NCI-H187 treated with DMSO at 0.1 percent for 48 hours (cell line): ENCODE results near the gene SRR.

Source experiments
- DNase-seq: peaks from one replicate; lab custom pipeline; 2025; lab: John Stamatoyannopoulos, UW

The SRR gene

DNA sequence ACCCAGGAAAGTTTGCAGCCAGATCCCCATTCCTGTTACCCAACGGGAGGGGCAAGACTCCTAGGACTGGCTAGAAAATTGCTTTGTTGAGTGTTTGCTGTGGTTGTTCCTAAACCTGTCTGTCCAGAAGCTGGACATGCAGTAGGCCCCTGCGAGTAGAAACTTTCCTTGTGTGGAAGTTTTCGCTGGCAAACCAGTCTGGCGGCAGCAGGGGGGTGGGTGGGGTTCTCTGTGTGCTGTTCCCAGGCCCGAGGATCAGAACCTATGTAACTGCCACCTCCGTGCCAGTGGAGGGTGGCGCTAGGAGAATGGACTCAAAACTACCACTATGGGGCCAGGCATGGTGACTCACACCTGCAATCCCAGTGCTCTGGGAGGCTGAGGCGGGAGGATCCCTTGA lies 42.7 kb downstream of the SRR start:
- no peak for DNase-seq

DNA sequence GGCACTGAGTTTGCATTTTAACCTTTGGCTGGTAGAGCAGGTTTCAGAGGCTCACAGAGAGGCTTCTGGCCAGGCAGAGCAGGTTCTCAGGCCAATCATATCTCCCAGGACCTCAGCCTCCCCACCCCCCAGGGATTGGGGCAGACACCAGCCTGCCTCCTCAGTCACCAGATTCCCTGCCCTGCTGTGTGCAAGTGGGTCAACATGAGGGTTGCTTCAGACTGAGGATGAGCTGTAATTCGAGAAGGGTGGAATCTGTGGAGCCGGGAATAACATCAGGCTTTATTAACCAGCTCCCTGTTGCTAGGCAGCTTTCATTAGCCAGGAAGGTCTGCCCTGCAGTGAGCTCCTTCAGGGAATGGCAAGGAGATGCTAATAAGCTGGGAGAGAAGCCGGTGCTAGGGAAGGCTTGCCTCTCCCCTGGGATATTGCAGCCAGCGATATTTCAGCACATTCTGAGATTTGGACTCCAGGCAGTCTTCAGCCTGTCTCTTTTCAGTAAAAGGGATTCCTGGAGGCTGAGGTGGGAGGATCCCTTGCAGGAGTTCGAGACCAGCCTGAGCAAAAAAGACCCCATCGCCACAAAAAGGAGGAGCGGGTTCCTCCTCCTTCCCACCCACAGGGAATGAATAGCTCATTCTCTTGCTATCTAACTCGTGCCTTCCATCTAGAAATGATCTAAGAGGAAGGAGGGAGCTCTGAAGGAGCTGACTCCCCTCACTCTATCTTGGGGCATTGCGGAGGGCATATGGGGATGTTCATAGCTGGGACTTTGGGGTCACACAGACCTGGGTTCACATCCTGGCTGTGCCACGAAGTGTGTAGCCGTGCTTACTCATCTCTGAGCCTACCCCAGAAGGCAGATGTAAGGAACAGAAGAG lies 44.3 kb downstream of the SRR start:
- DNase-seq, result peak; percentile 79

DNA sequence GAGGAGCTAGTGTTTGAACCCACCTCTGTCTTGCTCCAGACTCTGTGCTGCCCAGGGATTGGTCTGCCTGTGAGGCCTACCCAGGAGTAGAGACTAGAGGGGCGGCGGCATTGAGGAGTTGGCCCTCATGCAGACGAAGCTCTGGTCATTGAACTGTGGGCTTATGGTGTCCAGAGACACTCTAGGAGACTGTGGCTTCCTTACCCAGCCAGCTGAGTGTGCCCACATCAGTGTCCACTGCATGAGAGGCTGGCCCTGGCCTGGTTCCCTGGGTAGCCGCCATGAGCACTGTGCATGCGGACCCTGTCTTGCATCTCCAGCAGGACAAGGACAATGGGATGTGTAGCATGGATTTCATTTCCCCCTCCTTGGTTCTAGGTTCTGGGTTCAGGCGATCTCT lies 47.5 kb downstream of the SRR start:
- DNase-seq, result no peak

DNA sequence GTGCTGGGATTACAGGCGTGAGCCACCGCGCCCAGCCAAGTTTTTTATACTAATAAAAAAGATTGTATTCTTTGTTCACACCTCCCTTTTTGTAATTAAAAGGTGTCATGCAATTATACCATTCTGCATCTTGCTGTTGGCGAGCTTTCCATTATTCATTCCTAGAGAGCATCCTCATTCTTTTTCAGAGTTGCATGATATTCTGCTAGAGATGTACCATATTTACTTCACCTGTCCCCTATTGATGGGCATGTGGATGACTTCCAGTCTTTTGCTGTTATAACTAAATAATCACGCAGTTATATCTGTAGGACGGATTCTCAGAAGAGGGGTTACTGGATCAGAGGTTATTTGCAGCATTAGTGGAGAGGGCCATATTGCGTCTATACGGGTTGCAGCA lies 50.6 kb downstream of the SRR start:
- DNase-seq, result no peak

DNA sequence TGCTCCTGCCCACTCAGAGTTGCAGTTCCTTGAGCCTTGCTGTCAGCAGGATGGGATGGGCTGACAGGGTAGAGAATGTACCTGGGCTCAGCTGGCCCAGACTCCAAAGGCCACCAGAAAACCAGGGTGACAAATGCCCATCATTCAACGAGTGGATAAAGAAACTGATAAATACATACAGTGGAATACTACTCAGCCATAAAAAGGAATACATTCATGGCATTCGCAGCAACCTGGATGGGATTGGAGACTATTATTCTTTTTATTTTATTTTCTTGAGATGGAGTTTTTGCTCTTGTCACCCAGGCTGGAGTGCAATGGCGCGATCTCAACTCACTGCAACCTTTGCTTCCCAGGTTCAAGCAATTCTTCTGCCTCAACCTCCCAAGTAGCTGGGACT lies 53.5 kb downstream of the SRR start:
- no peak for DNase-seq

DNA sequence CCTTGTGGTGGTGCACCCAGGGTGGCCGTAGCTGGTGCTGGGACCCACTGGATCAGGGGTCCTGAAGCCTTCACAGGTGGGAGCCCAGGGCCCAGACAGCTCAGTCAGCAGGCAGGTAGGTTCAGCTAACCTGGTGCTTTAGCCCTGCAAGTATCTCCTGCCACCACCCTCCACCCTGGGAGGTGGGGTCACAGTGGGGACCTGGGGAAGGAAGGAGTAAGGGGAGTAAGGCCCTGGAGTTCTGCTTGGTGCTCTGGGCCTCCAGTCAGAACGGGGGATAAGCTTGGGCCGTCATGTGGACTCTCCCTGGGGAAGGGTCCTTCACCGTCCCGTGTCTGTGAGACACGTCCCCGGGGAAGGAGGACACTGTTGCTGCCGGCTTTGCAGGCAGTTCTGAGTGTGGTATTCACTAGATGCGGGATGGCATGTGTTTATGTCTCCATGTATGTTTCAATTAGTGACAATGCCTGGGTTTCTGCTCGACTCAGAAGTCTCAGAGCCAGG lies 54.2 kb downstream of the SRR start:
- no peak for DNase-seq

DNA sequence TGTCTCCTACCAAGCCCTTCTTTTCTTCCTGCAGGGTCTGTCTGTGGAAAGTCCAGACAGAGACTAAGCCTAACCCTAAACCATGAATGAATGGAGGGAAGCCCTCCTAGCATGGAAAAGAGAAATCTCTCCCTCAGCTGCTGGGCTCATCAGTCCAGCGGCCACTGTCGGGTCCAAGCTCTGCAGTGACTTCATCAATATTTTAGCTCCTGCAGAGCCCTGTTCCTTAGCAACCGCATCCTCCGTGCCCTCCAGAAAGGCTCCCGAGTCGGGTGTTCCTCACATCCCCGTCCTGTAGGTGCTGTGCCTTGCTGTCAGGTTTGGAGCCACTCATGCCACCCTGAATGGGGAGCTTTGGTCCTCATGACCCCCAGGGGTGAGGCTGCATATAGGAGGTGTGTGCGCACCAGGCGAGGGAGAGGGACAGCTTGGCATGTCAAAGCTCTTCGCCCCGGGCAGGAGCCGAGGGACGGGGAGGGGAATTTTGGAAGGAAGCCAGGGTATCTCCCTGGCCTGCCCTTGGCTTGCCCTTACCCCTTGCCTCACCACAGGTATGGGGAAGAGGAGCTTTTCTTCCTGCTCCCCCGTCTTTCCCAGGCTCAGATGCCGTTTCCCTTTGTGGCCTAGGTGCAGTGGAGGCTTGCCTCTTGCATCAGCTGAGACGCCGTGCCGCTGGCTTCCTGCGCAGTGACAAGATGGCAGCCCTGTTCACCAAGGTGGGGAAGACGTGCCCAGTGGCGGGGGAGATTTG lies 57.4 kb downstream of the SRR start:
- no peak for DNase-seq

DNA sequence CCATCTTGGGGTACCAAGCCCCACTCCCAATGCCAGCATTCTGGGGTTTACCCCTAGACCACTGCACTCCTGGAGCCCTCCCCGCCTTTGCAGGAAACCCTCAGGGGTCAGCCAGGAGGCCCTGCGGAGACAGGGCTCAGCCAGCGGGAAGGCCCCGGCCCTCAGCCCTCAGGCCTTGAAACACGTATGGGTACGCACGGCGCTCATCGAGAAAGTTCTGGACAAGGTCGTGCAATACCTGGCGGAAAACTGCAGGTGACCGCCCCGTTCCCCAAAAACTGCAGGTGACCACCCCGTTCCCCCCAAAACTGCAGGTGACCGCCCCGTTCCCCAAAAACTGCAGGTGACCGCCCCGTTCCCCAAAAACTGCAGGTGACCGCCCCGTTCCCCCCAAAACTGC lies 58.3 kb downstream of the SRR start:
- DNase-seq, result no peak

DNA sequence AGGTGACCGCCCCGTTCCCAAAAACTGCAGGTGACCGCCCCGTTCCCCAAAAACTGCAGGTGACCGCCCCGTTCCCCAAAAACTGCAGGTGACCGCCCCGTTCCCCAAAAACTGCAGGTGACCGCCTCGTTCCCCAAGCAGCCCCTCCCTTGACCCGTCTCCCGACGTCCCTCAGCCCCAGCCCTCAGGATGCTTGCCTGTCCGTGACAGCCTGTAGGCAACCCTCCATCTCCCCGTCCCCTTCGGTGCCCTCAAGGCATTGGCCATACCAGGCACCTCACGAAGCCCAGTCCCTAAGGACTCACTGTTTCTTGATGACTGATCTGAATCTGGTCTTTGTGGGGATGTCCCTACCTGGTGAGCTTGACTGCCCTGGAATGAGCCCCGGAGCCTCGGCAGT lies 58.7 kb downstream of the SRR start:
- no peak for DNase-seq

DNA sequence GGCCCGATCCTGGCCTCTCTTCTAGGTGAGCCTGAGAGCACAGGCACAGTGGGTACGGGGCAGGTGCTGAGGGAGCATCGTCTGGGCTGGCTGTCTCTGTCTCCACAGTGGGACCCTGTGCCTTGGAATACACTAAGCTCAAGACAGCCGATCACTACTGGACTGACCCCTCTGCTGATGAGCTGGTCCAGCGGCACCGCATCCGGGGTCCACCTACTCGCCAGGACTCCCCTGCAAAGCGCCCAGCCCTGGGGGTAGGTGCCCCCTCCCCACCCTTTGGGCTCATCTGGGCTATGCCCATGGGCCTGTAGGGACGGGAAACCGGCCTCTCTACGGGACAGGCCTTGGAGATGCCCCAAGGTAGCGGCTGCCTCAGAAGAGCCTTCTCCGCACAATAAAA lies 59.1 kb downstream of the SRR start:
- DNase-seq, result no peak

DNA sequence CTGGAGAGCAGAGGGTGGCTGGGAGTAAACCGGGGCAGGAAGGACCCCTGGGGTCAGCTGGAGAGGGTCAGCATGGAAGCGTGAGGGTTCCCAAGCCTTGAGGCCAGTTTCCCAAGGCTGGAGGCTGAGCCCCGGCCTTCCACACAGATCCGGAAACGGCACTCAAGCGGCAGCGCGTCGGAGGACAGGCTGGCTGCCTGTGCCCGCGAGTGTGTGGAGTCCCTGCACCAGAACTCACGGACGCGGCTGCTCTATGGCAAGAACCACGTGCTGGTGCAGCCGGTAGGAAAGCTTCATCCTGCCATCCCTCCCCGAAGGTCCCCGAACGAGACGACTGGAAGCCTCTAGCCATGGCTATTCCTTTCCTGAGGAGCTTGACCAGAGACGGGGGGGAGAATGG lies 59.6 kb downstream of the SRR start:
- DNase-seq, result no peak

DNA sequence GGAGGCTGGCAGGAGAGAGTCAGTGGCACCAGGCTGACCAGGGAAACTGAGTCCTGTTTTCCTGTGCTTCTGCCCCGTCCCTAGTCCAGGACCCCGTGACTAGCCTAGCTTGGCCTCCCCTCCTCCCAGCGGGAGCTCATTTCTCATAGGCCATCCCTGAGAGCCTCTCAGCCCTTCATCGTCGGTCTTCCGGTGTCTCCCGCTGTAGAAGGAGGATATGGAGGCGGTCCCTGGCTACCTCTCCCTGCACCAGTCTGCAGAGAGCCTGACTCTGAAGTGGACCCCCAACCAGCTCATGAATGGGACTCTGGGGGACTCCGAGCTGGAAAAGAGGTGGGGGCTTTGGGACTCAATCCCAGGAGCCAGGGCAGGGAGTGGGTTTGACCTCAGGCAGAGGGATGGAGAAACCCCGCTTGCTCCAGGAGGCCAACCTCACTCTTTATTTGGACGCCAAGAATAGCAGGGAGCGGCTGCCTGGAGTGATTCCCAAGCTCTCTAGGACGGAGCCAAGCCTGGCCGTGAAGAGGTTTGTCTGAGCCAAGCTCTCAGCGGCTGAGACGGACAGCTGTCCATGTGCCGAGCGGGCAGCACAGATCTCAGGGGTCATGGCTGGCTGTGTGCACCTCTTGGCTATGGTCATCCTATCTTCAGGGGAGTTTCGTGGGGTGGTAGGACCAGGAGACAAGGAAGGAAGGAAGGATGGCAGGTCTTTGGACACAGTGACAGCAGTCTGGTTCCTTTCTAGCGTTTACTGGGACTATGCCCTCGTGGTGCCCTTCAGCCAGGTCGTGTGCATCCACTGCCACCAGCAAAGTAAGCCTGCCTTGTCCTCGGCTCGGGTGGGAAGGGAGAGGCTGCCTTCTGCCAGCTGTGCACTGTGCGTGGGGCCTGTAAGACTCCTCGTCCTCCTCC lies 60.4 kb downstream of the SRR start:
- DNase-seq, result no peak

DNA sequence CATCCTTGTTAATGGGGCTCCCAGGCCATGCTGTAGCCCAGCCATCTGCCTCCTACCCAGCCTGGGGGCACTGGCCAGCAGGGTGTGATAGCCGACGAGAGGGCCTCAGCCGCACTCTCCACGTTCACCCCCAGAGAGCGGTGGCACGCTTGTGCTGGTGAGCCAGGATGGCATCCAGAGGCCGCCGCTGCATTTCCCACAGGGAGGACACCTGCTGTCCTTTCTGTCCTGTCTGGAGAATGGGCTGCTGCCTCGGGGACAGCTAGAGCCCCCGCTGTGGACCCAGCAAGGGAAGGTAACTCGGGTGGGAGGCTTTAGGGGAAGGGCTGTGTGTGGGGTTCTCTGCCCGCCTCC lies 61.0 kb downstream of the SRR start:
- DNase-seq, result no peak

DNA sequence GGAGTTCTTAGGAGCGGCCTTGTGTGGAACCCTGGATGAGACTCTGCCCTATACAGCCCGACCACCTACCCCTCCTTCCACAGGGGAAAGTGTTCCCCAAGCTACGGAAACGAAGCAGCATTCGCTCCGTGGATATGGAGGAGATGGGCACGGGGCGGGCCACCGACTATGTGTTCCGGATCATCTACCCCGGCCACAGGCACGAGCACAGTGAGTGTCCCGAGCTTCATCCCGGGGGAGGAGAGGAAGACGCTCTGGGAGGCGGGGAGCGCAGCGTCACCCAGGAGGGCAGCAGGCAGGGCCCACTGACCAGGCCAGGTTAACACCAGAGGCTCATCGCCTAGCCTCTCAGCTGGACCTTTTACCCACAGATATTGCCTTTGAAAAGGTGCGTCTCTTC lies 61.4 kb downstream of the SRR start:
- DNase-seq, result no peak

DNA sequence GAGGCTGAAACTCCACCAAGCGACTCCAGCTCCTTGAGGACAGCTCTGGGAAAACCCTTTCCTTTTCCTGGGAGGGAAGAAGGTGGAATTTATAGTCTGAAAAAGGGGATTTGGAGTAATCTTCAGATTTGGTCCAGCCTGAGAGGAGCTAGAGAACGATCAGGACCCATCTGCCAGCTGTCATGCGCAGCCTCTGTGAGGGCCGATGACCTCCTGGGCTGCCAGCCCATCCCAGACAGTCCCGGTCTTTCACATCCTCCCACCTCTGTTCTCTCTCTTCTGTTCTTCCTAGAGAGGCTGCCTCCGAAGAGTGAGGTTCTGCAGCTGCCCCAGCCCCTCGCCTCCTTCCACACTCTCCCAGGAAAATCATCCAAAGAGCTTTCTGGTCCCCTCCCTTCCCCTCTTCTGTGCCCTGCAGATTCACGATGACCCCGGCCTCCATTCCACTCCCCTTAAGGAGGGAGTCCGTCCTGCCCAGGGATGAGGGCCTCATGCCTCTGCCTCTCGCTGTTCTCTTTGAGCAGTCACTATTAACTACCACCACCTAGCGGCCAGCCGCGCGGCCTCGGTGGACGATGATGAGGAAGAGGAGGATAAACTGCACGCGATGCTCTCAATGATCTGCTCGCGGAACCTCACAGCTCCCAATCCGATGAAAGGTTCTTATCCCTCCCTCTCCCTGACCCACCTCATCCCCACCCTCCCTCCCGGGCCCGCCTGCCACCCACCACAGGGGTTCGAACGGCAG lies 63.2 kb downstream of the SRR start:
- no peak for DNase-seq

DNA sequence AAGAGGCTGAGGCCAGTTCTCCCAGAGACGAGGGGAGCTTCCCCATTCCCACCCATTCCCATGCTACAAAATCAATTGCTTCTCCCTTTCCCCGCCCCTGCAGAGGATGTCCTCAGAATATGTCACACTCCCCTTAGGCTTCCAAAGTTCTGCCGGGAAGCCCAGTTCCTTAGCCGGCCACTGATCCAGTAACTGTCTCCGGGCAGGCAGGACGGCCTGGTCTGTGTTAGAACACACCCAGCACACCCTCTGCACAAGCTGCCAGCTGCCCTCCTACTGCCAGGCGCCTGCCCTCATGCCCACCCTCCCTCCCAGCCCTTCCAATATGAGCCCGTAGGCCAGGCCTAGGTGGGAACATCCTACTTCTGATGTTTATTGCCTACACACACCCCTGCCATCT lies 64.6 kb downstream of the SRR start:
- DNase-seq, result no peak

DNA sequence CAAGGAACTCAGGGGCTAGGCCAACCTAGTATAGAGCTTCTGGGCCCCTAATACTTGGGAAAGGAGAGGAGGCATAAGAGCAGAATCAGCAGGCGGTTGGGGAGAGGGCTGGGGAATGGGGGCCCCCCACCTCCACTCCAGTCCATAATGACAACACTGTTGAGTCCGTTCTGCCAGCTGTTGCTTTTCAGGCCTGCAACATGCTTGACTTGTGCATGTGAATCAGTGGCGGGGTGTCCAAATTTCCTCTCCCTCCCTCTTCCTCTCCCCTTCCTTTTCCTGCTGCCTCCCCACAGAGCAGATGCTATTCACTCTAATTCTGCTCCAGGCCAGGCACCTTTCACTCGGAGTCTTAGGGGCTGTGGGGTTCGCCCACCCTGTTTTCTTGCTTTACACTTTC lies 65.3 kb downstream of the SRR start:
- DNase-seq, result no peak

DNA sequence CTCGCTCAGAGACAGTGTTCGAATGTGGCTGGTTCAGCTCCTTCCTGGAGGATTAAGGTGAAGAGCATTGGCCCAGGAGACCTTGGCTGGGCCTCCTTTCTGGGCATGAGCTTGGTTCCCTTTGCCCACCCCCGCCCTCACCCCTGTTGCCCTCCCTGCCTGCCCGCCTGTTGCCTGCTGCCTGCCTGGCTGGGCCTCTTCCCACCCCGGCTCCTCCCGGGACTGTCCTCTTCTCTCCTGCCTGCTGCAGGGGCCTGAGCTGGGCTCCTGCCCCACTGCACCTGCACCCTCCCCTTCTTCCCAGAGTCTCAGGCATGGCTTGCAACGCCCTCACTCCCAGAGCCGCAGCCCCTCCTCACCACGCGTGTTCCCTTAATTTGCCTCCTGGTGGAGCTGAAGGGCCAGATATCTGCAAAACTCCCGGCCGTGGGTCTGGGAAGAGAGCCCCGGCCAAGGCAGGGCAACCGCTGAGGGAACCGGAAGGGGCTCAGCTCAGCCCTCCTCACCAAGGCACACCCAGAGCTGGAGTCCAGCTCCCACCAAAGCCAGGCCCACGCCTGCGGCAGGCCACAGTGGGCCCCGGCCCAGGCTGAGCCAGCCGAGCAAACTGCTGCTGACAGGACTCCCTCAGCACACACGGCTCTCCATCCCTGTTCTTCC lies 65.9 kb downstream of the SRR start:
- DNase-seq, result no peak

DNA sequence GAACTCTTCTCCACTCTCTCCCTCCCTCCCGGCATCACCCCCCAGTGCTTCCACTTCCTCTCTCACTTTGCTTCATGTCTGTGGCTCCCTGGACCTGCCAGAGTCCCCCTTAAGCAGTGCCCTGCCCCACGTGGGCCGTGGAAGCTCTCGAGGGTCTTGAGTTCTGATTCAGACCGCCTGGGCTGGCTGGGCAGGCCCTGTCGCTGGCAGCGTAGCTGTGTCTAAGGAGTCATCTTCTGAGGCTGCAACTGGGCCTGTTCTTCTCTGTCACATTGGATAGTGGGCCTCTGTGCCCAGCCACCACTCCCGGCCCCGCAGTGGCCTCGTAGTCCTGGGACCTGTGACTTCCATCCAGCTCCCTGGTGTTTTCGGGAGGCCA lies 66.5 kb downstream of the SRR start:
- DNase-seq, result no peak

DNA sequence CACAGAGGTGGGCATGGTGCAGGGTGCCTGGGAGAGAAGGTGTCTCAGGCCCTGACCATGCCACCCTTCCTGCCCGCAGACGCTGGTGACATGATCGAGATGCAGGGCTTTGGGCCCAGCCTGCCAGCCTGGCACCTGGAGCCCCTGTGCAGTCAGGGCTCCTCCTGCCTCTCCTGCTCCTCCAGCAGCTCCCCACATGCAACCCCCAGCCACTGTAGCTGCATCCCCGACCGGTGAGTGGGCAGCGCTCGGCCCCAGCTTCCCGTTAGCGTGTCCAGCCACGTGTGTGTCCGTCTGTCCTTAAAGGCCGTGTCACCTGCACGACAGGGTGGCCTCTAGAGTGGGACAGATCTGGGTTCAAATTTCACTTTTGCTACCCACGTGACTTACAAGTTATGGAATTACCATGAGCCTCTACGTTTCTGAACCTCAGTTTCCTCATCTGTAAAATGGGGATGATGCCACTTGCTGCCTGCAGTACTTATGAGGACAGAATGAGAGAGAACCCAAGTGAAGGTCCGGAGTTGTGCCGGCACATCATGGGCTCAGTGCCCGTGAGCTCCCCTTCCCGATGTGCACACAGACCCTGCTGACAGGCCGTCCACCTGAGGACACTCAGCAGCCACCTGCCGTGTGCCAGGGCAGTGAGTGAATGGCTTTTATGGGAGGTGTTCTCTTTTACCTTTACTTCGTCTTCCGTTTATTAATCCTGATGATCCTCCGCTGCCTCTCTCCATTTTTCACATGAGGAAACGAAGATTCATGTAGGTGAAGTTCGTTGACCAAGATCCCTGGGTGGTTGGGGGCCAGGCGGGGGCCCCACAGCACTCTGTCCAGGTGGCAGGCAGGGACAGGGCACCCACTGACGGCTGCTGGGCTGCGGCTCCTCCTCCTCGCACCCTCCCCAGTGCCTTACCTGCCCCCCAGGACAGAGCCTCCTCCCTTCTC lies 67.7 kb downstream of the SRR start:
- DNase-seq, result no peak
